Neural progenitor cell (in vitro differentiated cells): ENCODE results near the gene SYCP1. TPM values are rescaled to one million over a fixed set of nuclear protein-coding genes. Genes with fewer than 3 reads are reported as not detected.
"Not testable (repeated sequence)": the region's sequence is repeated elsewhere in the genome, so short reads cannot be mapped to it uniquely, and the experiment has no call there.

Experiments used
- DNase-seq: peaks from one replicate; pipeline ENCODE4 v3.0.0-alpha.2; 2016; ENCODE audit warnings: low spot score
- H2AFZ ChIP-seq: fragments of 200-600 bp; sonication (generic); replicated peaks from 2 replicates; pipeline ENCODE4 v1.6.1; 2016; ENCODE audit warnings: antibody characterized with exemption
- H3F3A ChIP-seq: fragments of 200-600 bp; sonication (generic); 2 replicates; pipeline ENCODE4 v1.6.1; 2016; ENCODE audit warnings: antibody characterized with exemption, low read depth
- H3K27ac ChIP-seq: fragments of 200-600 bp; sonication (generic); 2 replicates; pipeline ENCODE4 v1.5.1; 2016; ENCODE audit warnings: mild to moderate bottlenecking
- H3K27me3 ChIP-seq: fragments of 200-600 bp; sonication (generic); 2 replicates; pipeline ENCODE4 v1.6.1; 2016; ENCODE audit warnings: mild to moderate bottlenecking, moderate library complexity
- H3K36me3 ChIP-seq: fragments of 200-600 bp; sonication (generic); 2 replicates; pipeline ENCODE4 v1.5.1; 2016
- H3K4me1 ChIP-seq: fragments of 200-600 bp; sonication (generic); 2 replicates; pipeline ENCODE4 v1.6.1; 2016; ENCODE audit warnings: mixed run types
- H3K4me2 ChIP-seq: fragments of 200-600 bp; sonication (generic); 2 replicates; pipeline ENCODE4 v1.6.1; 2016
- H3K4me3 ChIP-seq: fragments of 200-600 bp; sonication (generic); 2 replicates; pipeline ENCODE4 v1.5.1; 2016
- H3K79me2 ChIP-seq: fragments of 200-600 bp; sonication (generic); 2 replicates; pipeline ENCODE4 v1.6.1; 2016; ENCODE audit warnings: low read depth
- H3K9ac ChIP-seq: fragments of 200-600 bp; sonication (generic); 2 replicates; pipeline ENCODE4 v1.6.1; 2016
- H3K9me3 ChIP-seq: fragments of 200-600 bp; sonication (generic); 2 replicates; pipeline ENCODE4 v1.5.1; 2016; ENCODE audit warnings: low read depth
- H4K20me1 ChIP-seq: fragments of 200-600 bp; sonication (generic); 2 replicates; pipeline ENCODE4 v1.6.1; 2016; ENCODE audit warnings: low read depth
- H3K27ac Mint-ChIP-seq: 3 replicates; pipeline ENCODE4 v1.8.0; 2021; ENCODE audit warnings: mixed read lengths
- H3K27me3 Mint-ChIP-seq: 2 replicates; pipeline ENCODE4 v1.8.0; 2022; ENCODE audit warnings: low read depth, mild to moderate bottlenecking, inconsistent platforms, moderate library complexity, mixed read lengths; ENCODE audit not compliant: insufficient read depth
- H3K36me3 Mint-ChIP-seq: 3 replicates; pipeline ENCODE4 v1.8.0; 2021; ENCODE audit warnings: mixed read lengths
- H3K4me1 Mint-ChIP-seq: 3 replicates; pipeline ENCODE4 v1.8.0; 2021; ENCODE audit warnings: mixed read lengths
- H3K4me3 Mint-ChIP-seq: 3 replicates; pipeline ENCODE4 v1.8.0; 2021; ENCODE audit warnings: mild to moderate bottlenecking, moderate library complexity, mixed read lengths
- H3K9me3 Mint-ChIP-seq: 3 replicates; pipeline ENCODE4 v1.8.0; 2020; ENCODE audit warnings: mixed read lengths
- CTCF ChIP-seq: fragments of 200-600 bp; sonication (generic); IDR thresholded peaks from 2 replicates; pipeline ENCODE4 v1.5.1; 2017; ENCODE audit warnings: antibody characterized with exemption, mild to moderate bottlenecking
- EZH2 ChIP-seq: fragments of 200-600 bp; sonication (generic); IDR thresholded peaks from 2 replicates; pipeline ENCODE4 v1.6.1; 2017; ENCODE audit warnings: antibody characterized with exemption, mild to moderate bottlenecking, moderate library complexity
- EZH2phosphoT487 ChIP-seq: fragments of 200-600 bp; sonication (generic); IDR thresholded peaks from 2 replicates; pipeline ENCODE4 v1.6.1; 2017; ENCODE audit warnings: antibody characterized with exemption
- total RNA-seq: library from RNA; depleted of rRNA; stranded (reverse); fragments of >200 nt; gene quantifications from 2 replicates; pipeline ENCODE4 v1.2.3, GENCODE V29; 2015; ENCODE audit warnings: low replicate concordance

Gene SYCP1
- total RNA-seq, 1 donor from 2014 or later = 0.11 TPM

- Histone ChIP-seq H3K4me2 (peak overlapping the region; percentile 48), H3K4me3 (peak overlapping the region; percentile 2)
These were observed 47.2 kb downstream of the SYCP1 start for GRCh38 chr1:114901814-114902213.

DNA sequence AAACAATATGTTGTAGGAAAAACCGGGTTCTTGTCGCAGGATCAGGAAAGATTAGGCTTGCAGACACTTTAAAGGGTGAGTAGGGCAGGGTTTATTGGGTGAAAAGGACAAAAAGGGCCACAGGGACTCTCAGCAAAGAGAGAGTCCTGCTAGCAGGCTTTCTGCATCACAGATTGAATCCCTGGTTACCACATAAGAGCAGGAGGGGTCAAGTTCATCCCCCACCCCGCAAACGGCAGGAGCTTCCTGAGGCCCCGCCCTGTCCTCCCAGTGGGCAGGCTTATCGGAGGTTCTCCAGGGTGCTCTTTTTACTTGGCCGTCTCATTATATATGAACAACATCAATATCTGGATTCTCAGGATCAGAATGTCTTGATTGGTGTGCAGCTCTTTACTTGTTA is 47.7 kb downstream of the SYCP1 start:
- H3K27me3 ChIP-seq = no peaks in the 10 kb centered on the region
- peaks cover 7% of the 10 kb centered on the region for H3K4me1 ChIP-seq
- H3K9ac ChIP-seq = no peak overlapping the region
- Mint-ChIP-seq H3K27me3 (no peaks in the 10 kb centered on the region), H3K4me3 (no peak overlapping the region), H3K9me3 (peaks cover 2% of the 10 kb centered on the region), H3K27ac (peak overlapping the region; percentile 60), H3K4me1 (peaks cover 8% of the 10 kb centered on the region), H3K36me3 (peaks cover 1% of the 10 kb centered on the region)
- H4K20me1 ChIP-seq = no peaks in the 10 kb centered on the region
- H3K4me2 ChIP-seq = peak overlapping the region; percentile 48
- peak overlapping the region; percentile 2 for H3K4me3 ChIP-seq
- DNase-seq = no peak
- no peaks in the 10 kb centered on the region for H3K9me3 ChIP-seq
- H3K27ac ChIP-seq = no peak overlapping the region
- H3K79me2 ChIP-seq = no peaks in the 10 kb centered on the region
- H3K36me3 ChIP-seq = no peaks in the 10 kb centered on the region
- peak overlapping the region; percentile 75 for H2AFZ ChIP-seq
- TF ChIP-seq CTCF (no peak), EZH2 (no peak), EZH2phosphoT487 (no peak)
- no peaks in the 10 kb centered on the region for H3F3A ChIP-seq

More at GRCh38 chr1:114901814-114902213, 47.2 kb downstream of the SYCP1 start:
- H3K4me3 Mint-ChIP-seq = no peak overlapping the region
- H3F3A ChIP-seq = no peaks in the 10 kb centered on the region
- TF ChIP-seq CTCF (no peak), EZH2phosphoT487 (no peak), EZH2 (no peak)
- no peak overlapping the region for H3K27ac ChIP-seq
- H2AFZ ChIP-seq = peak overlapping the region; percentile 75
- no peaks in the 10 kb centered on the region for H4K20me1 ChIP-seq
- H3K27ac Mint-ChIP-seq = peak overlapping the region; percentile 60
- peak; percentile 3 for DNase-seq
- no peaks in the 10 kb centered on the region for H3K36me3 ChIP-seq
- H3K9ac ChIP-seq = no peak overlapping the region
- H3K4me1 Mint-ChIP-seq = peaks cover 8% of the 10 kb centered on the region
- H3K27me3 ChIP-seq = no peaks in the 10 kb centered on the region
- H3K36me3 Mint-ChIP-seq = peaks cover 1% of the 10 kb centered on the region
- peaks cover 2% of the 10 kb centered on the region for H3K9me3 Mint-ChIP-seq
- H3K9me3 ChIP-seq = no peaks in the 10 kb centered on the region
- H3K27me3 Mint-ChIP-seq = no peaks in the 10 kb centered on the region
- H3K4me1 ChIP-seq = peaks cover 7% of the 10 kb centered on the region
- H3K79me2 ChIP-seq = no peaks in the 10 kb centered on the region

GRCh38 chr1:114903480-114903879 is 48.8 kb downstream of the SYCP1 start:
- no peaks in the 10 kb centered on the region for H3K36me3 ChIP-seq
- H3K4me3 ChIP-seq = no peak overlapping the region
- H3K27ac ChIP-seq = no peak overlapping the region
- no peaks in the 10 kb centered on the region for H3K79me2 ChIP-seq
- Mint-ChIP-seq H3K27me3 (no peaks in the 10 kb centered on the region), H3K36me3 (peaks cover 1% of the 10 kb centered on the region), H3K4me3 (no peak overlapping the region), H3K27ac (no peak overlapping the region), H3K9me3 (peaks cover 2% of the 10 kb centered on the region), H3K4me1 (peaks cover 8% of the 10 kb centered on the region)
- TF ChIP-seq EZH2 = no peak
- no peak for TF ChIP-seq EZH2phosphoT487
- no peak for TF ChIP-seq CTCF
- H4K20me1 ChIP-seq = no peaks in the 10 kb centered on the region
- no peaks in the 10 kb centered on the region for H3K27me3 ChIP-seq
- no peaks in the 10 kb centered on the region for H3F3A ChIP-seq
- no peak for DNase-seq
- no peak overlapping the region for H2AFZ ChIP-seq
- H3K4me2 ChIP-seq = no peak overlapping the region
- no peaks in the 10 kb centered on the region for H3K9me3 ChIP-seq
- no peak overlapping the region for H3K9ac ChIP-seq
- H3K4me1 ChIP-seq = peaks cover 7% of the 10 kb centered on the region

GRCh38 chr1:114915720-114916119 is 61.1 kb downstream of the SYCP1 start:
- H3K4me3 ChIP-seq, H3K9ac ChIP-seq, H3K4me2 ChIP-seq, H4K20me1 ChIP-seq, H3K27ac ChIP-seq, H3K4me1 Mint-ChIP-seq, H3K36me3 Mint-ChIP-seq, H3K36me3 ChIP-seq, H3K27me3 ChIP-seq, H3K4me1 ChIP-seq, H3K4me3 Mint-ChIP-seq, H3K9me3 Mint-ChIP-seq, H3K79me2 ChIP-seq, H2AFZ ChIP-seq, H3K27ac Mint-ChIP-seq, H3K27me3 Mint-ChIP-seq, H3F3A ChIP-seq, H3K9me3 ChIP-seq: not testable (repeated sequence)
- DNase-seq = peak; percentile 16
